DOHH2 (cell line): ENCODE measurements around the gene RRM1.
"Not testable (repeated sequence)": the region's sequence is repeated elsewhere in the genome, so short reads cannot be mapped to it uniquely, and the experiment has no call there.

ENCODE experiments used
- H3F3A ChIP-seq: fragments of 200-600 bp; sonication (generic), shearing (Covaris generic); 2 replicates; pipeline ENCODE4 v1.6.0; 2016; ENCODE audit warnings: antibody characterized with exemption, mild to moderate bottlenecking; ENCODE audit not compliant: control insufficient read depth, insufficient read depth
- H3K27ac ChIP-seq: fragments of 200-600 bp; sonication (generic); 2 replicates; pipeline ENCODE4 v1.5.1; 2014; ENCODE audit warnings: low read depth, mild to moderate bottlenecking, low read length, moderate library complexity
- H3K27me3 ChIP-seq: fragments of 200-600 bp; sonication (generic); 2 replicates; pipeline ENCODE4 v1.6.1; 2014; ENCODE audit warnings: mild to moderate bottlenecking, low read length, mixed read lengths; ENCODE audit not compliant: control insufficient read depth
- H3K36me3 ChIP-seq: fragments of 200-600 bp; sonication (generic); 2 replicates; pipeline ENCODE4 v1.6.1; 2014; ENCODE audit warnings: mild to moderate bottlenecking, low read length, moderate library complexity, mixed read lengths; ENCODE audit not compliant: control insufficient read depth
- H3K4me1 ChIP-seq: fragments of 200-600 bp; sonication (generic); 2 replicates; pipeline ENCODE4 v1.6.1; 2014; ENCODE audit warnings: mild to moderate bottlenecking, low read length, mixed read lengths; ENCODE audit not compliant: control insufficient read depth
- H3K4me2 ChIP-seq: fragments of 200-600 bp; sonication (generic); 2 replicates; pipeline ENCODE4 v1.6.0; 2014; ENCODE audit warnings: mild to moderate bottlenecking, low read length, moderate library complexity
- H3K4me3 ChIP-seq: fragments of 200-600 bp; sonication (generic); 2 replicates; pipeline ENCODE4 v1.5.1; 2014; ENCODE audit warnings: mild to moderate bottlenecking, low read length, mixed read lengths
- H3K79me2 ChIP-seq: fragments of 200-600 bp; sonication (generic); 2 replicates; pipeline ENCODE4 v1.6.1; 2014; ENCODE audit warnings: mild to moderate bottlenecking, low read length, mixed read lengths; ENCODE audit not compliant: control insufficient read depth
- H3K9me2 ChIP-seq: fragments of 200-600 bp; sonication (generic); replicated peaks from 2 replicates; pipeline ENCODE4 v1.6.1; 2014; ENCODE audit warnings: mild to moderate bottlenecking, low read length, mixed read lengths; ENCODE audit not compliant: control insufficient read depth
- H3K9me3 ChIP-seq: fragments of 200-600 bp; sonication (generic); 2 replicates; pipeline ENCODE4 v1.6.1; 2014; ENCODE audit warnings: antibody characterized with exemption, low read length, mixed read lengths; ENCODE audit not compliant: control insufficient read depth, insufficient read depth
- H4K20me1 ChIP-seq: fragments of 200-600 bp; sonication (generic); 2 replicates; pipeline ENCODE4 v1.6.0; 2014; ENCODE audit warnings: low read depth, mild to moderate bottlenecking, antibody characterized with exemption, low read length, moderate library complexity; ENCODE audit not compliant: control insufficient read depth, insufficient read depth
- EZH2phosphoT487 ChIP-seq: fragments of 200-600 bp; sonication (generic); IDR thresholded peaks from 2 replicates; pipeline ENCODE4 v1.6.1; 2017; ENCODE audit warnings: borderline replicate concordance, mild to moderate bottlenecking, antibody characterized with exemption, low read length, moderate library complexity, mixed read lengths
- TF ChIP-seq, protein P1 (sequence below): fragments of 200-600 bp; sonication (generic); IDR thresholded peaks from one replicate; pipeline ENCODE4 v1.5.1; 2014; ENCODE audit warnings: antibody characterized with exemption, mild to moderate bottlenecking, low read depth, low read length; ENCODE audit not compliant: poor library complexity, severe bottlenecking

The RRM1 gene

DNA sequence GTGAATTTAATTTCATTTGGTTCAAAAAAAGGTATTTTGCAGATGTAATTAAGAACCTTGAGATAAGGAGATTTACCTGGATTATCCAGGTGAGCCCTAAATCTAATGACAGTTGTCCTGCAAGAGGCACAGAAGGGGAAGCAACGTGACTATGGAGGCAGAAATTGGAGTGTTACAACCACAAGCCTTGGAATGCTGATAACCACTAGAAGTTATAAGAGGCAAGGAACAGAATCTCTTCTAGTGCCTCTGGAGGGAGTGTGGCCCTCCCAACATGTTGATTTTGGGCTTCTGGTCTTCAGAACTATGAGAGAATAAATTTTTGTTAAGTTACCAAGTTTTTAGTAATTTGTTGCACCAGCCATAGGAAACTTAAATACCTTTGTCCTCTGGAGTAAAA, 32.8 kb downstream of the RRM1 start:
- H3F3A ChIP-seq, result 0 out of 2 replicates have a peak, but pooled peaks cover 3% of the 10 kb centered on the region
- no peak overlapping the region for H3K4me2 ChIP-seq
- no peaks in the 10 kb centered on the region for H4K20me1 ChIP-seq
- no peak overlapping the region for H3K27ac ChIP-seq
- H3K9me3 ChIP-seq, result no peaks in the 10 kb centered on the region
- no peak overlapping the region for H3K4me3 ChIP-seq
- TF ChIP-seq, protein P1, sequence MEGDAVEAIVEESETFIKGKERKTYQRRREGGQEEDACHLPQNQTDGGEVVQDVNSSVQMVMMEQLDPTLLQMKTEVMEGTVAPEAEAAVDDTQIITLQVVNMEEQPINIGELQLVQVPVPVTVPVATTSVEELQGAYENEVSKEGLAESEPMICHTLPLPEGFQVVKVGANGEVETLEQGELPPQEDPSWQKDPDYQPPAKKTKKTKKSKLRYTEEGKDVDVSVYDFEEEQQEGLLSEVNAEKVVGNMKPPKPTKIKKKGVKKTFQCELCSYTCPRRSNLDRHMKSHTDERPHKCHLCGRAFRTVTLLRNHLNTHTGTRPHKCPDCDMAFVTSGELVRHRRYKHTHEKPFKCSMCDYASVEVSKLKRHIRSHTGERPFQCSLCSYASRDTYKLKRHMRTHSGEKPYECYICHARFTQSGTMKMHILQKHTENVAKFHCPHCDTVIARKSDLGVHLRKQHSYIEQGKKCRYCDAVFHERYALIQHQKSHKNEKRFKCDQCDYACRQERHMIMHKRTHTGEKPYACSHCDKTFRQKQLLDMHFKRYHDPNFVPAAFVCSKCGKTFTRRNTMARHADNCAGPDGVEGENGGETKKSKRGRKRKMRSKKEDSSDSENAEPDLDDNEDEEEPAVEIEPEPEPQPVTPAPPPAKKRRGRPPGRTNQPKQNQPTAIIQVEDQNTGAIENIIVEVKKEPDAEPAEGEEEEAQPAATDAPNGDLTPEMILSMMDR, result no peak
- no peak for TF ChIP-seq EZH2phosphoT487
- no peaks in the 10 kb centered on the region for H3K79me2 ChIP-seq
- no peaks in the 10 kb centered on the region for H3K9me2 ChIP-seq
- H3K36me3 ChIP-seq, result peaks cover 91% of the 10 kb centered on the region
- H3K27me3 ChIP-seq, result no peaks in the 10 kb centered on the region
- H3K4me1 ChIP-seq, result no peaks in the 10 kb centered on the region

DNA sequence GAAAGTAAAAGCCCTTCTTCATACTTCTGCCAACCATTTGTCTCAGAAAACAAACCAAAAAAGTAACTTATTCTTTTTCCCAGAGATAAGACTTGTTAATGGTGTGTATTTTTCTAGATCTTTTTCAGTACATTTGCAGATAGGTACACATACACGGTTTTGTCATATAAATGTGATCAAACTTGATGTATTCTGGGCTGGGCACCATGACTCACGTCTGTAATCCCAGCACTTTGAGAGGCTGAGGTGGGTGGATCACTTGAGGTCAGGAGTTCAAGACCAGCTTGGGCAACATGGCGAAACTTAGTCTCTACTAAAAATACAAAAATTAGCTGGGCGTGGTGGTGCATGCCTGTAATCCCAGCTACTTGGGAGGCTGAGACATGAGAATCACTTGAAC, 35.6 kb downstream of the RRM1 start:
- H3K9me2 ChIP-seq, H3K27ac ChIP-seq, H3K27me3 ChIP-seq, H3K4me1 ChIP-seq, H3K4me3 ChIP-seq, H3K79me2 ChIP-seq, H3K9me3 ChIP-seq, H4K20me1 ChIP-seq, H3K4me2 ChIP-seq, H3F3A ChIP-seq: not testable (repeated sequence)
- H3K36me3 ChIP-seq, result peaks cover 96% of the 10 kb centered on the region

GRCh38 chr11:4134806-4135205, 40.2 kb downstream of the RRM1 start:
- Histone ChIP-seq H3K4me2 (no peak overlapping the region), H3K4me3 (no peak overlapping the region), H3K4me1 (no peaks in the 10 kb centered on the region), H3K9me3 (no peaks in the 10 kb centered on the region), H3K9me2 (no peaks in the 10 kb centered on the region), H3K36me3 (peaks cover 81% of the 10 kb centered on the region), H4K20me1 (no peaks in the 10 kb centered on the region), H3K79me2 (no peaks in the 10 kb centered on the region), H3F3A (no peaks in the 10 kb centered on the region), H3K27ac (no peak overlapping the region), H3K27me3 (no peaks in the 10 kb centered on the region)
- TF ChIP-seq, protein P1, result no peak
- TF ChIP-seq EZH2phosphoT487, result no peak

DNA sequence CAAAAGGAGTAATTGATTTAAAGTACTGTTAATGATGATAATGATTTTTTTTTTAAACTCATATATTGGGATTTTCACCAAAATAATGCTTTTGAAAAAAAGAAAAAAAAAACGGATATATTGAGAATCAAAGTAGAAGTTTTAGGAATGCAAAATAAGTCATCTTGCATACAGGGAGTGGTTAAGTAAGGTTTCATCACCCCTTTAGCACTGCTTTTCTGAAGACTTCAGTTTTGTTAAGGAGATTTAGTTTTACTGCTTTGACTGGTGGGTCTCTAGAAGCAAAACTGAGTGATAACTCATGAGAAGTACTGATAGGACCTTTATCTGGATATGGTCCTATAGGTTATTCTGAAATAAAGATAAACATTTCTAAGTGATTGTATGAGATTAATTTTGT, 43.9 kb downstream of the RRM1 start:
- TF ChIP-seq, protein P1, result no peak
- no peak for TF ChIP-seq EZH2phosphoT487
- Histone ChIP-seq H3K4me2 (no peak overlapping the region), H3K9me2 (no peaks in the 10 kb centered on the region), H3K79me2 (no peaks in the 10 kb centered on the region), H4K20me1 (no peaks in the 10 kb centered on the region), H3K9me3 (no peaks in the 10 kb centered on the region), H3K27me3 (no peaks in the 10 kb centered on the region), H3F3A (no peaks in the 10 kb centered on the region), H3K27ac (no peak overlapping the region), H3K36me3 (peaks cover 82% of the 10 kb centered on the region), H3K4me3 (no peak overlapping the region), H3K4me1 (no peaks in the 10 kb centered on the region)
